LNCaP clone FGC (cell line): ENCODE data around the gene TMEM88.

ENCODE experiments used
- DNase-seq: peaks from one replicate; pipeline ENCODE4 v3.0.0-alpha.2; 2011; ENCODE audit warnings: low read depth
- H3K4me3 ChIP-seq: 2 replicates; pipeline ENCODE4 v1.5.1; 2011; ENCODE audit warnings: mild to moderate bottlenecking, low read depth, low read length, control low read depth
- TF ChIP-seq, protein P1 (sequence below): IDR thresholded peaks from 2 replicates; pipeline ENCODE4 v1.5.1; 2012; ENCODE audit warnings: mild to moderate bottlenecking; ENCODE audit not compliant: control insufficient read depth, insufficient read depth; ENCODE audit errors: extremely low read depth

The TMEM88 gene

DNA sequence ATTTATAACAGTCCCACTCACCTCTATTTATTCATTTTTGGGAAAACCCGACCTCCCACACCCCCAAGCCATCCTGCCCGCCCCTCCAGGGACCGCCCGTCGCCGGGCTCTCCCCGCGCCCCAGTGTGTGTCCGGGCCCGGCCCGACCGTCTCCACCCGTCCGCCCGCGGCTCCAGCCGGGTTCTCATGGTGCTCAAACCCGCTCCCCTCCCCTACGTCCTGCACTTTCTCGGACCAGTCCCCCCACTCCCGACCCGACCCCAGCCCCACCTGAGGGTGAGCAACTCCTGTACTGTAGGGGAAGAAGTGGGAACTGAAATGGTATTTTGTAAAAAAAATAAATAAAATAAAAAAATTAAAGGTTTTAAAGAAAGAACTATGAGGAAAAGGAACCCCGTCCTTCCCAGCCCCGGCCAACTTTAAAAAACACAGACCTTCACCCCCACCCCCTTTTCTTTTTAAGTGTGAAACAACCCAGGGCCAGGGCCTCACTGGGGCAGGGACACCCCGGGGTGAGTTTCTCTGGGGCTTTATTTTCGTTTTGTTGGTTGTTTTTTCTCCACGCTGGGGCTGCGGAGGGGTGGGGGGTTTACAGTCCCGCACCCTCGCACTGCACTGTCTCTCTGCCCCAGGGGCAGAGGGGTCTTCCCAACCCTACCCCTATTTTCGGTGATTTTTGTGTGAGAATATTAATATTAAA, 638 bp upstream of the TMEM88 start:
- H3K4me3 ChIP-seq = no peak overlapping the region
- DNase-seq = no peak
- TF ChIP-seq, protein P1, sequence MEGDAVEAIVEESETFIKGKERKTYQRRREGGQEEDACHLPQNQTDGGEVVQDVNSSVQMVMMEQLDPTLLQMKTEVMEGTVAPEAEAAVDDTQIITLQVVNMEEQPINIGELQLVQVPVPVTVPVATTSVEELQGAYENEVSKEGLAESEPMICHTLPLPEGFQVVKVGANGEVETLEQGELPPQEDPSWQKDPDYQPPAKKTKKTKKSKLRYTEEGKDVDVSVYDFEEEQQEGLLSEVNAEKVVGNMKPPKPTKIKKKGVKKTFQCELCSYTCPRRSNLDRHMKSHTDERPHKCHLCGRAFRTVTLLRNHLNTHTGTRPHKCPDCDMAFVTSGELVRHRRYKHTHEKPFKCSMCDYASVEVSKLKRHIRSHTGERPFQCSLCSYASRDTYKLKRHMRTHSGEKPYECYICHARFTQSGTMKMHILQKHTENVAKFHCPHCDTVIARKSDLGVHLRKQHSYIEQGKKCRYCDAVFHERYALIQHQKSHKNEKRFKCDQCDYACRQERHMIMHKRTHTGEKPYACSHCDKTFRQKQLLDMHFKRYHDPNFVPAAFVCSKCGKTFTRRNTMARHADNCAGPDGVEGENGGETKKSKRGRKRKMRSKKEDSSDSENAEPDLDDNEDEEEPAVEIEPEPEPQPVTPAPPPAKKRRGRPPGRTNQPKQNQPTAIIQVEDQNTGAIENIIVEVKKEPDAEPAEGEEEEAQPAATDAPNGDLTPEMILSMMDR = no peak

DNA sequence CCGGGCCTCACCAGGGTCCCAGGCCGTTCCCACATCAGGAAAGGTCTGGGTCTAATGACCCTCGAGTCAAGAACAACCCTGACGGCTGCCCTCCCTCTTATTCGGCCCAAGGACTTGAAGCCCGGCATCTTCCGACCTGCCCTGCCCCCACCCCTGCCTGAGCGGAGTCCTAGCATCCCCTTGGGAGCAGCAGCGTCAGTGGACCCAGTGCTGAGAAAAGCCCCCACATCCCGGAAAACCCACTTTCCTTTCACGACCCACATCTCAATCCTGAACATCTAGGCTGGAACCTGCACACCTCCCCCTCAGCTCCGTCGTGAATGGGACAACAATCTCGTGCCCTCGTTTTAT, 769 bp downstream of the TMEM88 start:
- peak overlapping the region; percentile 63 for H3K4me3 ChIP-seq
- TF ChIP-seq, protein P1 = no peak
- DNase-seq = no peak

DNA sequence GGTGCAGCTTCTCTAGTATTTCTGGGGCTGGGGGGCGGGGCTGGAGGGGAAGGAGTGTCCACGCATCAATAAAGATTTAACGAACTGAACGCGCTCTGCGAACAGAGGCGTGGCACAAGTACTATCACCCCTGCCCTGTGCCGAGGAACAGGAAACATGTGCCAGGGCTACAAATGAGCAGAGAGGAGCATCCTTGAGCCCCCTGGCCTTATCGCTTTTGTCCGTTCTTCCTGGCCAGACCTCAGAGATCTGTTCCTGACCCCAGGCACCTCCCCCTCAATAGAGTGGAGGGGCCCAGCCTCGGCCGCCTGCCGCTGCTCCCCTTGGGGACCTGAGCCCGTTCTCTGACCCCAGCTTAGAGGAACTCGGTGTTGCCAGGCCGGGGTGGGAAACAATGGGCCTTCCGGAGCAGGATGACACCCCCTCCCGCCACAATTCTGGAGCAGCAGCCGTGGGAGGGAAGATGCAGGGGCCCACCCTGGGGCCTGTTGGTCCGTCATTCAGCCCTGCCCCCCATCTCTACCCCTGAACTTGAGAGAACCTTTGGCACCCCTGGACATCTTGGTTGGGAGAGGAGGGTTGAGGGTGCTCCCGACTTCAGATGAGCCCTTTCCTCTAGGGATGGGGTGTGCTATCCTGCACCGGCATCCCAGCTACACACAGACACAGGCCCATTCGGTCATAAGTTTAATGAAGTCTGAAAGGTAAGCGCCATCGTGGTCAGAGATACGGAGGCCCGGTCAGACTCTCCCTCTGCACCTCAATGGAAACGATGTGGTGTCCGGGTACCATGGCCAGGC, 1.3 kb downstream of the TMEM88 start:
- no peak for DNase-seq
- TF ChIP-seq, protein P1 = no peak
- peak overlapping the region; percentile 63 for H3K4me3 ChIP-seq

DNA sequence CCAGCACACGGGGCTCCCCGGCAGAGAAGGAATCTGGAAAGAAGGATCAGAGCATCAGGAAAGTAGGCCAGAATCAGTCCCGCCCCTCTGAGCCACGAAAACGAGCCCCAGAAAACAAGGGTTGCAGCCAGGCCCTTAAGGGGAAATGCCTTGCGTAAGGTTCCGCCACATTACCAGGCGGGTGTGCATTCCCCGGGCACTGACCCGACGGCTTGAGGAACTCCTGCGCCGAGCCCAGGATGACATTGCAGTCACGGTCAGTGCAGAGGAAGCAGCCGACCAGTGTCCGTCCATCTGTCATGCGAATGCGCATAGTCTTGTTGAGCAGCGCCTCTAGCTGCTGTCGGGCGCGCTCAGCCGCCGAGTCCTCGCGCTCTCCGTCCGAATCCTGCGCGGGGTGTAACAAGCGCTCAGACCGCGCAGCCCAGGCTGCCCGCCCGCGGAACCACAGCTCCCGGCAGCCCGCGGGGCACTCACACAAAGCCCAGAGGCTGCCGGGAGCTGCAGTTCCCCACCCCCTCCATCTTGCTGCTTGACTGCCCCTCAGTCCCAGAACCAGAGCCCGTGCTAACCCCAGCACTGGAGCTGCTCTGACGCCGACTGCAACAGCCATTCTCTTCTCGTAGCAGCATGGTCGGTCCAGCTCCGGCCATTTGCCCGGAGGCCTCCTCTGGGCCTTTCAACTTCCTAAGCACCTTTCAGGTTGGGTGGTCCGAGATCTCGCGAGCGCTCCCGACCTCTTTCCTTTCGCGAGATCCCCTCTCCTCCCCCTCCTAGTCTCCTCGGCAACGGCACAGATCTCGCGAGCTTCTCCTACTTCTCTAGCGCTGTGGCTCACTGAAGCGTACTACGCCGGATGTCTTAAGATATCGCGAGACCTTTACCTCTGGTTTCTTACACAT, 2.2 kb downstream of the TMEM88 start, which contains the start of gene NAA38:
Gene NAA38 (minus strand): TSS at position 749 of the 902 bp plus-strand sequence. CDS start 96 bp downstream, at position 653.
- peak; percentile 99 for DNase-seq
- TF ChIP-seq, protein P1 = peak; percentile 56
- peak within 1 kb of the TSS; percentile 63 for H3K4me3 ChIP-seq

DNA sequence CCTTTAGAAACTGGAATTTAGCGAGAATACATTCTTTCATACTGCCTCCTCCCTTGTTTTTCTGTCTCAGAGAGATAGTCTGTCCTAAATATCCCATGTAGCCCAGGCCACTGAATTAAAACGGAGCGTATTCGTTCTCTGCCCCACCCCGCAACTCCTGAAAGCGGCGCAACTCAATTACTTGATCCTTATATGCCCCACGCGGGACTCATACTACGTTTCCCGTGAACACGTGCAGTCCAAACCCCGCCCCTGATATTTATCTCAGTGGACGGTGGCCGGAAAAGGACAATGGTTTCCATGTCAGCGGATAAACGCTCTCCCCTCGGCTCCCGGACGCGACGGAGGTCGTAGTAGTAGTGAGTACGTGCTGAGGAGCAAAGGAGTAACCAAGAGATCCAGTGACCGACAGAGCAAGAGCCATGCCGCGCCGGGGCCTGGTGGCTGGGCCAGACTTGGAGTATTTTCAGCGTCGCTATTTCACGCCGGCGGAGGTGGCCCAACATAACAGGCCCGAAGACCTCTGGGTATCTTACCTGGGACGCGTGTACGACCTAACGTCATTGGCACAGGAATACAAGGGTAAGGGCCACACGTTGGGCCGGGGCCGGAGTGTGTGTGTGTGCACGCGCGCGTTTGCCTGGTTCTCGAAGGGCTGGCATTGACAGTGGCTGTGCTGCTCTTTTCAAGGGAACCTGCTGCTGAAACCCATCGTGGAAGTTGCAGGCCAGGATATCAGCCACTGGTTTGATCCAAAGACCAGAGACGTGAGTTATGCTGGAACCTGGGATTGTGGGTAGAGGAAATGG, 3.1 kb downstream of the TMEM88 start, which contains the start of gene CYB5D1:
Gene CYB5D1 (plus strand): TSS at position 291 of the 809 bp plus-strand sequence. CDS start 132 bp downstream, at position 423.
- H3K4me3 ChIP-seq = peak within 1 kb of the TSS; percentile 63
- TF ChIP-seq, protein P1 = no peak
- DNase-seq = peak; percentile 87

DNA sequence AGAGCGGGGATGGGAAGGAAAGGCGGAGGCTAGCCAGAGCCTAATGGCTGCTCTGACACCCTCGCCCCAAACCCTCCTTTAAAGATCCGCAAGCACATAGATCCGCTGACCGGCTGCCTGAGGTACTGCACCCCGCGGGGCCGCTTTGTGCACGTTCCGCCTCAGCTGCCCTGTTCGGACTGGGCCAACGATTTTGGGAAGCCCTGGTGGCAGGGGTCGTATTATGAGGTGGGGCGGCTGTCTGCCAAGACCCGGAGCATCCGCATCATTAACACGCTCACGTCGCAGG, 3.6 kb downstream of the TMEM88 start:
- peak overlapping the region; percentile 63 for H3K4me3 ChIP-seq
- no peak for DNase-seq
- TF ChIP-seq, protein P1 = peak; percentile 28; the same call in 1 of the 2 replicates
